Gastrocnemius medialis (tissue), 4 donors: ENCODE measurements around the gene CLDND2. TPM values are rescaled to one million over a fixed set of nuclear protein-coding genes. Genes with fewer than 3 reads are reported as not detected.
A peak's percentile ranks its signal among the peaks of the same experiment; 100 is the strongest.
"Not testable (repeated sequence)": the region's sequence is repeated elsewhere in the genome, so short reads cannot be mapped to it uniquely, and the experiment has no call there.

Source experiments
- ATAC-seq, 2 donors: fragments of 150-250 bp; one replicate each; pipeline ENCODE4 v1.9.1; 2016
- DNase-seq, 2 donors: peaks; one replicate each; pipeline ENCODE4 v3.0.0-alpha.2; 2019
- H3K27ac ChIP-seq, 4 donors: fragments of 200-600 bp; sonication (generic); 1 replicate in 1 of 4; 2 replicates in 3 of 4; pipeline ENCODE4 v1.5.1; 2016 to 2018; ENCODE audit warnings: mild to moderate bottlenecking in 2 of 4, moderate library complexity in 1 of 4
- H3K27me3 ChIP-seq, 3 donors: fragments of 200-600 bp; sonication (generic) in 2 of 3; 1 replicate in 1 of 3; 2 replicates in 2 of 3; pipeline versions ENCODE4 v1.5.1 to v1.6.0; 2016 to 2019; ENCODE audit warnings: mild to moderate bottlenecking in 1 of 3, moderate library complexity in 1 of 3
- H3K36me3 ChIP-seq, 2 donors: fragments of 200-600 bp; sonication (generic) in 1 of 2; one replicate each; pipeline ENCODE4 v1.5.1; 2017 to 2018
- H3K4me1 ChIP-seq, 2 donors: fragments of 200-600 bp; sonication (generic) in 1 of 2; one replicate each; pipeline ENCODE4 v1.5.1; 2016 to 2017; ENCODE audit warnings: mild to moderate bottlenecking in 2 of 2
- H3K4me3 ChIP-seq, 4 donors: fragments of 200-600 bp; sonication (generic) in 3 of 4; 1 replicate in 1 of 4; 2 replicates in 3 of 4; pipeline ENCODE4 v1.5.1; 2016 to 2019; ENCODE audit warnings: mild to moderate bottlenecking in 2 of 4
- H3K9me3 ChIP-seq, 3 donors: fragments of 200-600 bp; sonication (generic) in 2 of 3; 1 replicate in 1 of 3; 2 replicates in 2 of 3; pipeline ENCODE4 v1.5.1; 2016 to 2019
- CTCF ChIP-seq, 5 experiments: fragments of 450-650 bp in 3 of 5; fragments of 200-600 bp in 2 of 5; sonication (generic) in 2 of 5; IDR thresholded peaks in 4 of 5; conservative IDR thresholded peaks in 1 of 5; 1 replicate in 4 of 5; 2 replicates in 1 of 5; pipeline ENCODE4 v1.5.1; 2016 to 2019; ENCODE audit warnings: antibody characterized with exemption in 5 of 5, mild to moderate bottlenecking in 3 of 5, moderate library complexity in 3 of 5
- POLR2A ChIP-seq, 2 donors: fragments of 450-650 bp; IDR thresholded peaks; one replicate each; pipeline ENCODE4 v1.6.1; 2017; ENCODE audit warnings: antibody characterized with exemption in 2 of 2, mild to moderate bottlenecking in 2 of 2, moderate library complexity in 2 of 2
- in situ Hi-C, 4 donors: fragments of 200-750 bp; cut with MboI; loops; one replicate each; pipeline versions ENCODE4 v1.15.0 to v1.8.0; 2017; ENCODE audit warnings: low sequenced_read_pairs in 4 of 4
- intact Hi-C: fragments of 100-400 bp; cut with DNase I; formaldehyde crosslinking; loops from one replicate; pipeline ENCODE4 v1.15.1; 2023; ENCODE audit warnings: low total_unique reads
- total RNA-seq, 4 donors: library from RNA; depleted of rRNA; stranded (reverse); fragments of >200 nt; gene quantifications; one replicate each; pipeline versions ENCODE4 v1.1.0 to v1.2.3, GENCODE V29; 2016

CLDND2 gene
- total RNA-seq, 4 donors from 2014 or later, result not detected

- DNase-seq, result no peak
- no peaks in the 10 kb centered on the region for H3K4me1 ChIP-seq
- intact Hi-C loops (no loop called here), in situ Hi-C loops (no loop called here)
- H3K4me3 ChIP-seq, result no peak overlapping the region
- H3K9me3 ChIP-seq, result no peaks in the 10 kb centered on the region
- TF ChIP-seq POLR2A (IDR thresholded peaks at IDR 0.05), result no peak
- TF ChIP-seq CTCF (IDR thresholded peaks at IDR 0.05 in 4 of 5, conservative IDR thresholded peaks at IDR 0.05 in 1 of 5), result no peak
- ATAC-seq, result no peak
- H3K27me3 ChIP-seq, result no peaks in the 10 kb centered on the region
- H3K36me3 ChIP-seq, result no peaks in the 10 kb centered on the region
- no peak overlapping the region for H3K27ac ChIP-seq
These were observed 42.3 kb upstream of the CLDND2 start for GRCh38 chr19:51410950-51411748.

- TF ChIP-seq POLR2A (IDR thresholded peaks at IDR 0.05) (no peak), CTCF (IDR thresholded peaks at IDR 0.05 in 4 of 5, conservative IDR thresholded peaks at IDR 0.05 in 1 of 5) (peak in 3 of 5 experiments; percentile 17 to 31 (median 24))
- Histone ChIP-seq H3K4me1 (no peaks in the 10 kb centered on the region), H3K4me3 (no peak overlapping the region), H3K27me3 (no peaks in the 10 kb centered on the region), H3K36me3 (no peaks in the 10 kb centered on the region), H3K9me3 (no peaks in the 10 kb centered on the region), H3K27ac (no peak overlapping the region)
- no peak for DNase-seq
- ATAC-seq, result no peak
- intact Hi-C loops, result no loop called here
- in situ Hi-C loops, result no loop called here
These were observed 38.8 kb upstream of the CLDND2 start for GRCh38 chr19:51407511-51408131.

GRCh38 chr19:51402117-51402516 is 33.3 kb upstream of the CLDND2 start:
- no peak overlapping the region for H3K4me3 ChIP-seq
- H3K27ac ChIP-seq, result no peak overlapping the region
- H3K36me3 ChIP-seq, result no peaks in the 10 kb centered on the region
- no peaks in the 10 kb centered on the region for H3K27me3 ChIP-seq
- no peak for TF ChIP-seq CTCF (IDR thresholded peaks at IDR 0.05 in 4 of 5, conservative IDR thresholded peaks at IDR 0.05 in 1 of 5)
- no peak for TF ChIP-seq POLR2A (IDR thresholded peaks at IDR 0.05)
- in situ Hi-C loops (no loop called here), intact Hi-C loops (no loop called here)
- DNase-seq (no peak), ATAC-seq (no peak)
- H3K9me3 ChIP-seq, result no peaks in the 10 kb centered on the region
- no peaks in the 10 kb centered on the region for H3K4me1 ChIP-seq

- H3K4me3 ChIP-seq, H3K27me3 ChIP-seq, H3K9me3 ChIP-seq, H3K4me1 ChIP-seq, DNase-seq, ATAC-seq, intact Hi-C loops, H3K36me3 ChIP-seq, H3K27ac ChIP-seq: not testable (repeated sequence)
- in situ Hi-C loops, result loop anchor here in 1 of 4 donors (5.0 kb wide), 1 partner anchor 63 kb away; no protein-coding TSS in a partner anchor
These were observed 31.1 kb upstream of the CLDND2 start for GRCh38 chr19:51399936-51400335.

- intact Hi-C loops, result no loop called here
- peaks cover 4 to 6% of the 10 kb centered on the region in 2 donors for H3K4me1 ChIP-seq
- no peaks in the 10 kb centered on the region for H3K9me3 ChIP-seq
- no peak overlapping the region for H3K27ac ChIP-seq
- in situ Hi-C loops, result loop anchor here in 1 of 4 donors (5.0 kb wide), 1 partner anchor 62 kb away; no protein-coding TSS in a partner anchor
- no peaks in the 10 kb centered on the region for H3K27me3 ChIP-seq
- DNase-seq (no peak), ATAC-seq (no peak)
- TF ChIP-seq CTCF (IDR thresholded peaks at IDR 0.05 in 4 of 5, conservative IDR thresholded peaks at IDR 0.05 in 1 of 5) (no peak), POLR2A (IDR thresholded peaks at IDR 0.05) (no peak)
- H3K36me3 ChIP-seq, result no peaks in the 10 kb centered on the region
- H3K4me3 ChIP-seq, result no peak overlapping the region
These were observed 30.4 kb upstream of the CLDND2 start for GRCh38 chr19:51399231-51399630.
